ENCODE measurements around the gene HIBCH. TPM values are rescaled to one million over a fixed set of nuclear protein-coding genes. Genes with fewer than 3 reads are reported as not detected.

Gene HIBCH
- total and polyA plus RNA-seq, 2 of the 4 experiments (the other 2 are of a cell fraction): 8.8 to 11.9 TPM

DNA sequence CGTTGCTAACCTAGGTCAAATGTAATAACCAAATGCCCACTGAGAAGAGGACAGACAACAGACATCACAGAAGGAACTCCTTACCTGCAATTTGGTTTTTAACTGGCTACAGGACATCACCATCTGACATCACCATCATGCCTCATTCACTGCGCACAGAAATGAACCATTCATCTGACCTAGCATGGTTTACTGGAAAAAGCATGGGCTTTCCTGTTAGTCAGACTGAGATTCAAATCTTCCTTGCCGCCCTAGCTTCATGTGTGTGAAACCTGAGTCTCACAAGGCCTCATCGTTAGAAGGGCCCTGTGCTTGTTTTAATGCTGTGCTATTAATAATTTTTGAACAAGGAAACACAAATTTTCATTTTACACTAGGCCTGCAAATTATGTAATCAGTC, 1.1 kb upstream of the HIBCH start:
- no peaks in the 10 kb centered on the region for H3K9me3 ChIP-seq (ENCODE audit: control insufficient read depth, insufficient read depth, low read length)
- peak overlapping the region; percentile 45 for H2AK9ac ChIP-seq (replicated peaks; ENCODE audit: low read depth, low read length, poor library complexity)
- ChIA-PET CTCF (interaction anchor here (1.8 to 2.2 kb wide), 2 partner anchors 10 to 24 kb away, joined by 7 to 9 read pairs; partner anchors contain the start of gene INPP1), POLR2A (ENCODE audit: unreplicated experiment) (no interaction called here)
- DNase-seq (no peak), ATAC-seq (ENCODE audit: low read depth) (no peak)
- H4K91ac ChIP-seq (ENCODE audit: insufficient read depth, low read depth, low read length): no peak overlapping the region
- H2AFZ ChIP-seq (replicated peaks; ENCODE audit: low read length, poor library complexity): peak overlapping the region; percentile 24
- no TSS peak for BruUV-seq (replicated peaks)
- no peaks in the 10 kb centered on the region for H3K27me3 ChIP-seq (ENCODE audit: control insufficient read depth, insufficient read depth, low read length)
- no peaks in the 10 kb centered on the region for H4K20me1 ChIP-seq (ENCODE audit: insufficient read depth, low read length)
- in situ Hi-C loops (cut with MboI; ENCODE audit: low sequenced_read_pairs) (no loop called here), intact Hi-C loops (cut with micrococcal nuclease) (no loop called here), dilution Hi-C loops (cut with HindIII; ENCODE audit: low sequenced_read_pairs, unreplicated experiment) (no loop called here)
- H4K8ac ChIP-seq (ENCODE audit: low read depth in 2 of 2, low read length in 2 of 2): peak overlapping the region; percentile 74 to 84; a peak in 3 of 4 replicates
- peaks cover 4% of the 10 kb centered on the region for H3K4me1 ChIP-seq (ENCODE audit: control insufficient read depth, insufficient read depth, low read length)
- H2BK120ac ChIP-seq (ENCODE audit: low read depth, low read length): peak overlapping the region; percentile 22; the same call in 1 of the 2 replicates
- H2BK5ac ChIP-seq (ENCODE audit: low read depth, low read length, poor library complexity, severe bottlenecking): peak overlapping the region; percentile 22
- H3K4me3 ChIP-seq (ENCODE audit: insufficient read depth, low read depth, low read length): no peak overlapping the region
- H2BK15ac ChIP-seq (ENCODE audit: low read depth, low read length): no peak overlapping the region
- TF ChIP-seq MAZ (IDR thresholded peaks at IDR 0.05; ENCODE audit: borderline replicate concordance, low read depth, low read length) (no peak), MXI1 (IDR thresholded peaks at IDR 0.05; ENCODE audit: borderline replicate concordance, low read depth, low read length) (no peak), MAFK (IDR thresholded peaks at IDR 0.05; ENCODE audit: low read depth, low read length) (no peak), POLR2A (IDR thresholded peaks at IDR 0.05; ENCODE audit: low read depth, low read length) (no peak), BHLHE40 (IDR thresholded peaks at IDR 0.05; ENCODE audit: low read depth, low read length) (no peak), CHD1 (IDR thresholded peaks at IDR 0.05; ENCODE audit: low read depth, low read length) (no peak), NFE2L2 (IDR thresholded peaks at IDR 0.05; ENCODE audit: low read depth, low read length) (no peak), SMC3 (IDR thresholded peaks at IDR 0.05; ENCODE audit: low read depth, low read length) (no peak), RCOR1 (IDR thresholded peaks at IDR 0.05; ENCODE audit: insufficient replicate concordance, low read length) (no peak), CEBPB (IDR thresholded peaks at IDR 0.05; ENCODE audit: low read depth, low read length) (no peak), RAD21 (IDR thresholded peaks at IDR 0.05; ENCODE audit: low read length) (no peak), RFX5 (IDR thresholded peaks at IDR 0.05; ENCODE audit: low read depth, low read length) (no peak)
- TF ChIP-seq, protein P1, sequence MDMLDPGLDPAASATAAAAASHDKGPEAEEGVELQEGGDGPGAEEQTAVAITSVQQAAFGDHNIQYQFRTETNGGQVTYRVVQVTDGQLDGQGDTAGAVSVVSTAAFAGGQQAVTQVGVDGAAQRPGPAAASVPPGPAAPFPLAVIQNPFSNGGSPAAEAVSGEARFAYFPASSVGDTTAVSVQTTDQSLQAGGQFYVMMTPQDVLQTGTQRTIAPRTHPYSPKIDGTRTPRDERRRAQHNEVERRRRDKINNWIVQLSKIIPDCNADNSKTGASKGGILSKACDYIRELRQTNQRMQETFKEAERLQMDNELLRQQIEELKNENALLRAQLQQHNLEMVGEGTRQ (IDR thresholded peaks at IDR 0.05; ENCODE audit: low read depth, low read length): no peak
- TF ChIP-seq, protein P2, sequence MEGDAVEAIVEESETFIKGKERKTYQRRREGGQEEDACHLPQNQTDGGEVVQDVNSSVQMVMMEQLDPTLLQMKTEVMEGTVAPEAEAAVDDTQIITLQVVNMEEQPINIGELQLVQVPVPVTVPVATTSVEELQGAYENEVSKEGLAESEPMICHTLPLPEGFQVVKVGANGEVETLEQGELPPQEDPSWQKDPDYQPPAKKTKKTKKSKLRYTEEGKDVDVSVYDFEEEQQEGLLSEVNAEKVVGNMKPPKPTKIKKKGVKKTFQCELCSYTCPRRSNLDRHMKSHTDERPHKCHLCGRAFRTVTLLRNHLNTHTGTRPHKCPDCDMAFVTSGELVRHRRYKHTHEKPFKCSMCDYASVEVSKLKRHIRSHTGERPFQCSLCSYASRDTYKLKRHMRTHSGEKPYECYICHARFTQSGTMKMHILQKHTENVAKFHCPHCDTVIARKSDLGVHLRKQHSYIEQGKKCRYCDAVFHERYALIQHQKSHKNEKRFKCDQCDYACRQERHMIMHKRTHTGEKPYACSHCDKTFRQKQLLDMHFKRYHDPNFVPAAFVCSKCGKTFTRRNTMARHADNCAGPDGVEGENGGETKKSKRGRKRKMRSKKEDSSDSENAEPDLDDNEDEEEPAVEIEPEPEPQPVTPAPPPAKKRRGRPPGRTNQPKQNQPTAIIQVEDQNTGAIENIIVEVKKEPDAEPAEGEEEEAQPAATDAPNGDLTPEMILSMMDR (conservative IDR thresholded peaks at IDR 0.05; ENCODE audit: low read depth, low read length): no peak
- H3K9ac ChIP-seq (ENCODE audit: low read depth, low read length): no peak overlapping the region
- H3K23ac ChIP-seq (ENCODE audit: low read depth, low read length): no peak overlapping the region
- no peaks in the 10 kb centered on the region for H3K9me1 ChIP-seq (ENCODE audit: insufficient read depth, low read length)
- peaks cover 11 to 33% of the 10 kb centered on the region in 2 experiments for H3K79me1 ChIP-seq (ENCODE audit: low read depth in 1 of 2, low read length in 2 of 2)
- WGBS, 2 experiments (ENCODE audit: extremely low coverage in 2 of 2, insufficient read length in 1 of 2): 100% methylated on average over 1 of the region's 4 CpGs; no CpG with 5 or more reads in 1 of the 2 experiments
- H3K27ac ChIP-seq (ENCODE audit: insufficient read depth, low read length): no peak overlapping the region
- no peaks in the 10 kb centered on the region for H3K36me3 ChIP-seq (ENCODE audit: control insufficient read depth, insufficient read depth, low read length)
- H3K18ac ChIP-seq (ENCODE audit: low read depth, low read length): no peak overlapping the region
- H3K14ac ChIP-seq (replicated peaks; ENCODE audit: low read depth, low read length): no peak overlapping the region
- H3K4ac ChIP-seq (ENCODE audit: low read depth, low read length): peak overlapping the region; percentile 44; the same call in 1 of the 2 replicates
- no peak overlapping the region for H3K4me2 ChIP-seq (ENCODE audit: low read depth, low read length)
- H4K5ac ChIP-seq (ENCODE audit: low read depth, low read length): peak overlapping the region; percentile 93; the same call in 1 of the 2 replicates
- H3K56ac ChIP-seq (ENCODE audit: extremely low read depth, insufficient read depth, low read length): no peak overlapping the region
- peak overlapping the region; percentile 11; the same call in 1 of the 2 replicates for H2AK5ac ChIP-seq (ENCODE audit: low read depth, low read length)
- H2BK20ac ChIP-seq (ENCODE audit: low read depth, low read length): no peak overlapping the region
